BLaER1 (cell line): ENCODE results near the gene LIMS2.

ENCODE experiments used
- H3K27ac ChIP-seq: shearing (Covaris generic); formaldehyde crosslinking; 2 replicates; pipeline ENCODE4 v1.8.1; 2022
- H3K27me3 ChIP-seq: shearing (Covaris generic); formaldehyde crosslinking; 2 replicates; pipeline ENCODE4 v1.8.1; 2022
- H3K36me3 ChIP-seq: shearing (Covaris generic); formaldehyde crosslinking; 2 replicates; pipeline ENCODE4 v1.8.1; 2022
- H3K4me1 ChIP-seq: shearing (Covaris generic); formaldehyde crosslinking; 2 replicates; pipeline ENCODE4 v1.8.1; 2022
- H3K4me2 ChIP-seq: shearing (Covaris generic); formaldehyde crosslinking; 2 replicates; pipeline ENCODE4 v1.8.1; 2022
- H3K4me3 ChIP-seq: shearing (Covaris generic); formaldehyde crosslinking; 2 replicates; pipeline ENCODE4 v1.8.1; 2022
- H3K9ac ChIP-seq: shearing (Covaris generic); formaldehyde crosslinking; 2 replicates; pipeline ENCODE4 v1.8.1; 2022
- H3K9me3 ChIP-seq: shearing (Covaris generic); formaldehyde crosslinking; 2 replicates; pipeline ENCODE4 v1.8.1; 2022
- H4K20me1 ChIP-seq: shearing (Covaris generic); formaldehyde crosslinking; 2 replicates; pipeline ENCODE4 v1.8.1; 2022
- Cebpa-rat ChIP-seq: shearing (Covaris generic); IDR thresholded peaks from 2 replicates; pipeline ENCODE4 v1.8.1; 2022

The LIMS2 gene

GRCh38 chr2:127641846-127642507, 33.4 kb downstream of the LIMS2 start:
- Histone ChIP-seq H3K27ac (peak overlapping the region; percentile 97), H3K4me2 (peak overlapping the region; percentile 99), H3K9ac (peak overlapping the region; percentile 85), H4K20me1 (no peaks in the 10 kb centered on the region), H3K27me3 (no peaks in the 10 kb centered on the region), H3K4me1 (peaks cover 100% of the 10 kb centered on the region), H3K4me3 (peak overlapping the region; percentile 45), H3K9me3 (no peaks in the 10 kb centered on the region), H3K36me3 (no peaks in the 10 kb centered on the region)
- no peak for TF ChIP-seq Cebpa-rat

- Histone ChIP-seq H3K4me1 (peaks cover 100% of the 10 kb centered on the region), H3K9ac (peak overlapping the region; percentile 85), H3K9me3 (no peaks in the 10 kb centered on the region), H4K20me1 (no peaks in the 10 kb centered on the region), H3K4me3 (peak overlapping the region; percentile 45; the same call in 1 of the 2 replicates), H3K27me3 (no peaks in the 10 kb centered on the region), H3K36me3 (no peaks in the 10 kb centered on the region), H3K27ac (peak overlapping the region; percentile 97), H3K4me2 (peak overlapping the region; percentile 99)
- no peak for TF ChIP-seq Cebpa-rat
These were observed 34.2 kb downstream of the LIMS2 start for GRCh38 chr2:127641133-127641532.

- no peaks in the 10 kb centered on the region for H3K27me3 ChIP-seq
- peaks cover 100% of the 10 kb centered on the region for H3K4me1 ChIP-seq
- no peaks in the 10 kb centered on the region for H4K20me1 ChIP-seq
- H3K4me2 ChIP-seq = peak overlapping the region; percentile 99
- H3K9ac ChIP-seq = peak overlapping the region; percentile 85
- TF ChIP-seq Cebpa-rat = no peak
- H3K4me3 ChIP-seq = peak overlapping the region; percentile 57
- peak overlapping the region; percentile 97 for H3K27ac ChIP-seq
- no peaks in the 10 kb centered on the region for H3K36me3 ChIP-seq
- H3K9me3 ChIP-seq = no peaks in the 10 kb centered on the region
These were observed 35.0 kb downstream of the LIMS2 start for GRCh38 chr2:127640082-127641072.

GRCh38 chr2:127639111-127639474, 36.2 kb downstream of the LIMS2 start:
- TF ChIP-seq Cebpa-rat = no peak
- Histone ChIP-seq H3K9me3 (no peaks in the 10 kb centered on the region), H3K4me3 (peak overlapping the region; percentile 57), H3K36me3 (no peaks in the 10 kb centered on the region), H3K27me3 (no peaks in the 10 kb centered on the region), H4K20me1 (no peaks in the 10 kb centered on the region), H3K27ac (peak overlapping the region; percentile 97), H3K4me1 (peaks cover 100% of the 10 kb centered on the region), H3K9ac (peak overlapping the region; percentile 85), H3K4me2 (peak overlapping the region; percentile 99)

GRCh38 chr2:127638361-127639110, 36.8 kb downstream of the LIMS2 start:
- H3K27ac ChIP-seq = peak overlapping the region; percentile 97
- H3K9me3 ChIP-seq = no peaks in the 10 kb centered on the region
- peaks cover 100% of the 10 kb centered on the region for H3K4me1 ChIP-seq
- H3K27me3 ChIP-seq = no peaks in the 10 kb centered on the region
- H3K4me2 ChIP-seq = peak overlapping the region; percentile 99
- no peaks in the 10 kb centered on the region for H3K36me3 ChIP-seq
- 0 out of 2 replicates have a peak, but pooled peaks have one; percentile 30 for TF ChIP-seq Cebpa-rat
- H4K20me1 ChIP-seq = no peaks in the 10 kb centered on the region
- peak overlapping the region; percentile 85 for H3K9ac ChIP-seq
- H3K4me3 ChIP-seq = peak overlapping the region; percentile 57

GRCh38 chr2:127637725-127638252, 37.5 kb downstream of the LIMS2 start:
- peak overlapping the region; percentile 97 for H3K27ac ChIP-seq
- peaks cover 100% of the 10 kb centered on the region for H3K4me1 ChIP-seq
- no peaks in the 10 kb centered on the region for H3K36me3 ChIP-seq
- H3K9ac ChIP-seq = peak overlapping the region; percentile 85
- peak overlapping the region; percentile 99 for H3K4me2 ChIP-seq
- TF ChIP-seq Cebpa-rat = no peak
- peak overlapping the region; percentile 57 for H3K4me3 ChIP-seq
- H4K20me1 ChIP-seq = no peaks in the 10 kb centered on the region
- H3K9me3 ChIP-seq = no peaks in the 10 kb centered on the region
- H3K27me3 ChIP-seq = no peaks in the 10 kb centered on the region

- Histone ChIP-seq H3K4me1 (peaks cover 100% of the 10 kb centered on the region), H3K4me3 (peak overlapping the region; percentile 50), H3K4me2 (peak overlapping the region; percentile 99), H3K27me3 (no peaks in the 10 kb centered on the region), H3K9ac (peak overlapping the region; percentile 85), H4K20me1 (no peaks in the 10 kb centered on the region), H3K27ac (peak overlapping the region; percentile 97), H3K36me3 (no peaks in the 10 kb centered on the region), H3K9me3 (no peaks in the 10 kb centered on the region)
- no peak for TF ChIP-seq Cebpa-rat
These were observed 38.1 kb downstream of the LIMS2 start for GRCh38 chr2:127637236-127637630.

- Histone ChIP-seq H3K9ac (peak overlapping the region; percentile 85), H3K9me3 (no peaks in the 10 kb centered on the region), H3K4me1 (peaks cover 100% of the 10 kb centered on the region), H3K27me3 (no peaks in the 10 kb centered on the region), H3K36me3 (no peaks in the 10 kb centered on the region), H3K4me3 (peak overlapping the region; percentile 50; the same call in 1 of the 2 replicates), H3K4me2 (peak overlapping the region; percentile 99), H3K27ac (peak overlapping the region; percentile 97), H4K20me1 (no peaks in the 10 kb centered on the region)
- no peak for TF ChIP-seq Cebpa-rat
These were observed 38.8 kb downstream of the LIMS2 start for GRCh38 chr2:127636248-127637235.
